OCI-LY1 (cell line): Measurements from ENCODE around the gene UTF1.

Experiments used
- H2AFZ ChIP-seq: fragments of 200-600 bp; sonication (generic), shearing (Covaris generic); 2 replicates; pipeline ENCODE4 v1.6.0; 2014; ENCODE audit warnings: antibody characterized with exemption, mild to moderate bottlenecking, low read length
- H3F3A ChIP-seq: fragments of 200-600 bp; sonication (generic), shearing (Covaris generic); 2 replicates; pipeline ENCODE4 v1.6.0; 2014; ENCODE audit warnings: mild to moderate bottlenecking, antibody characterized with exemption, low read length, moderate library complexity; ENCODE audit not compliant: insufficient read depth
- H3K27ac ChIP-seq: fragments of 200-600 bp; sonication (generic); 2 replicates; pipeline ENCODE4 v1.5.1; 2014; ENCODE audit warnings: low read length, mixed run types, mild to moderate bottlenecking, low read depth; ENCODE audit not compliant: poor library complexity, severe bottlenecking
- H3K27me3 ChIP-seq: fragments of 200-600 bp; sonication (generic); 2 replicates; pipeline ENCODE4 v1.6.0; 2014; ENCODE audit warnings: antibody characterized with exemption, mild to moderate bottlenecking, low read length, moderate library complexity; ENCODE audit not compliant: insufficient read depth
- H3K36me3 ChIP-seq: fragments of 200-600 bp; sonication (generic); 2 replicates; pipeline ENCODE4 v1.6.1; 2014; ENCODE audit warnings: mild to moderate bottlenecking, antibody characterized with exemption, low read length, moderate library complexity, mixed read lengths; ENCODE audit not compliant: insufficient read depth
- H3K4me1 ChIP-seq: fragments of 200-600 bp; sonication (generic); 2 replicates; pipeline ENCODE4 v1.5.1; 2014; ENCODE audit warnings: mild to moderate bottlenecking, low read length, moderate library complexity; ENCODE audit not compliant: insufficient read depth, severe bottlenecking
- H3K4me2 ChIP-seq: fragments of 200-600 bp; sonication (generic), shearing (Covaris generic); 2 replicates; pipeline ENCODE4 v1.6.1; 2014; ENCODE audit warnings: low read length
- H3K4me3 ChIP-seq: fragments of 200-600 bp; sonication (generic); 2 replicates; pipeline ENCODE4 v1.5.1; 2014; ENCODE audit warnings: low read length, low read depth, mild to moderate bottlenecking, mixed read lengths; ENCODE audit not compliant: poor library complexity, severe bottlenecking
- H3K79me2 ChIP-seq: fragments of 200-600 bp; shearing (Covaris generic); 2 replicates; pipeline ENCODE4 v1.6.1; 2016; ENCODE audit warnings: mixed run types, low read length, mixed read lengths; ENCODE audit not compliant: insufficient read depth
- H3K9ac ChIP-seq: fragments of 200-600 bp; sonication (generic), shearing (Covaris generic); 2 replicates; pipeline ENCODE4 v1.6.1; 2014; ENCODE audit warnings: mild to moderate bottlenecking, low read length, mixed read lengths
- H3K9me2 ChIP-seq: fragments of 200-600 bp; sonication (generic), shearing (Covaris generic); 2 replicates; pipeline ENCODE4 v1.6.1; 2014; ENCODE audit warnings: low read depth, mild to moderate bottlenecking, low read length, mixed read lengths
- H3K9me3 ChIP-seq: fragments of 200-600 bp; shearing (Covaris generic); 2 replicates; pipeline ENCODE4 v1.6.1; 2014; ENCODE audit warnings: low read length, mixed read lengths
- H4K20me1 ChIP-seq: fragments of 200-600 bp; sonication (generic), shearing (Covaris generic); 2 replicates; pipeline ENCODE4 v1.6.0; 2016; ENCODE audit warnings: mild to moderate bottlenecking, low read length; ENCODE audit not compliant: insufficient read depth
- EZH2 ChIP-seq: fragments of 200-600 bp; sonication (generic), shearing (Covaris generic); IDR thresholded peaks from 2 replicates; pipeline ENCODE4 v1.8.0; 2017; ENCODE audit warnings: borderline replicate concordance, mixed run types, mild to moderate bottlenecking, antibody characterized with exemption, low read length, moderate library complexity, mixed read lengths
- TF ChIP-seq, protein P1 (sequence below): fragments of 200-600 bp; sonication (generic), shearing (Covaris generic); IDR thresholded peaks from 2 replicates; pipeline ENCODE4 v1.5.1; 2017; ENCODE audit warnings: mild to moderate bottlenecking, antibody characterized with exemption, low read length, moderate library complexity, mixed read lengths

UTF1 gene

DNA sequence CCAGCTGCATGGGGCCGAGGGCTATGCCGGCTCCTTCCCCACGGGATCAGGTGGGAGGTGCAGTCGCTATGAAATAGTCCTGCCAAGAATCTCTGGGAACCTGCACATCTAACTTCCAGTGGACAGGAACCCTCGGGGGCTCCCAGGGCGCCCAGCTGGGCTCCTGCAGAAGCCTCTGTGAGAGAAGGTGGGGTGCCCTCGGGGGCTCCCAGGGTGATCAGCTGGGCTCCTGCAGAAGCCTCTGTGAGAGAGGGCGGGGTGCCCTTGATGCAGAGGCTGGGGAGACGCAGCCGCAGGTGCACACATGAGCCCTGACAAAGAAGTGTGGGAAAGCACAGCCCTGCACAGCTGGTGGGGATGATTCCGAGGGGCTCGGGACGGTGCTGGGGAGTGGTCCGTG is 13.6 kb downstream of the UTF1 start:
- Histone ChIP-seq H3F3A (no peaks in the 10 kb centered on the region), H3K4me1 (no peaks in the 10 kb centered on the region), H3K27me3 (no peaks in the 10 kb centered on the region; the same call in 1 of the 2 replicates), H3K27ac (no peak overlapping the region), H3K9me3 (no peaks in the 10 kb centered on the region), H3K9me2 (no peaks in the 10 kb centered on the region), H2AFZ (no peak overlapping the region), H3K4me2 (no peak overlapping the region), H4K20me1 (no peaks in the 10 kb centered on the region), H3K36me3 (no peaks in the 10 kb centered on the region), H3K4me3 (no peak overlapping the region), H3K79me2 (no peaks in the 10 kb centered on the region), H3K9ac (no peak overlapping the region)
- TF ChIP-seq, protein P1, sequence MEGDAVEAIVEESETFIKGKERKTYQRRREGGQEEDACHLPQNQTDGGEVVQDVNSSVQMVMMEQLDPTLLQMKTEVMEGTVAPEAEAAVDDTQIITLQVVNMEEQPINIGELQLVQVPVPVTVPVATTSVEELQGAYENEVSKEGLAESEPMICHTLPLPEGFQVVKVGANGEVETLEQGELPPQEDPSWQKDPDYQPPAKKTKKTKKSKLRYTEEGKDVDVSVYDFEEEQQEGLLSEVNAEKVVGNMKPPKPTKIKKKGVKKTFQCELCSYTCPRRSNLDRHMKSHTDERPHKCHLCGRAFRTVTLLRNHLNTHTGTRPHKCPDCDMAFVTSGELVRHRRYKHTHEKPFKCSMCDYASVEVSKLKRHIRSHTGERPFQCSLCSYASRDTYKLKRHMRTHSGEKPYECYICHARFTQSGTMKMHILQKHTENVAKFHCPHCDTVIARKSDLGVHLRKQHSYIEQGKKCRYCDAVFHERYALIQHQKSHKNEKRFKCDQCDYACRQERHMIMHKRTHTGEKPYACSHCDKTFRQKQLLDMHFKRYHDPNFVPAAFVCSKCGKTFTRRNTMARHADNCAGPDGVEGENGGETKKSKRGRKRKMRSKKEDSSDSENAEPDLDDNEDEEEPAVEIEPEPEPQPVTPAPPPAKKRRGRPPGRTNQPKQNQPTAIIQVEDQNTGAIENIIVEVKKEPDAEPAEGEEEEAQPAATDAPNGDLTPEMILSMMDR, result no peak
- TF ChIP-seq EZH2, result no peak

DNA sequence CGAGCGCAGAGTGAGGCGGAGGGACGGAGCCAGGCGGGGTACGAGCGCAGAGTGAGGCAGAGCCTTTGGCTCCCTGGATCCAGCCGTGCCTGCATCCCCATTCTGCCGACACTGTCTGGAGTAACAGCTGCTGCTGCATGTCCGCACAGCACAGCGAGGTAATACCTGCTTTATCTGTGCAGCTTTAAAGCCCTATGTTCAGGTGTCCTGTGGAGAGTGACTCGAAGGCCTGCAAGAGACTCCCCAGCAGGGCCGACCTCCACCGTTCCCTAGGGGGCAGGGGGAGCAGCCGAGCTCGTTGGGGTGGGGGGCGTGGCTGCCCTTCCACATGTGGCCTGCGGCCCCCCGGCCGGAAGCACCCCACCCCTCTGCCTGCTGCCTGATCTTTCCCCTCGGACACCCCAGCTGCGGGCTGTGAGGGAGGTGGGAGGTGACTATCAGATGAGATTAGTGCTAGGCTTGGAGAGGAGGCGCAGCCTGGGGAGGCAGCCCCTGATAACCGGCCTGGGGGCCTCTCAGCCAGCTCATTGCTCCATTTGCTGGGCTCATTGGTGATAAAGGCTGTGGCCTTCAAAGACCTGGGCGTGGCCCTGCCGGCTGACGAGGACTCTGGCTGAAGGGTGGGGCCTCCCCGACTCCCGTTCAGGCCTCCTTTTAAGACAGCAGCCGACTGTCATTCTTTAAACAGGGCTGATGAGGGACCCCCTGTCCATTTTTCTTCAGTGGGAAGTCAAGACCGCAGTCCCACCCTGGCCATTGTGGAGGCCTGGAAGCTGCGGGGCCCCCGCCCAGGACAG is 15.6 kb downstream of the UTF1 start:
- H4K20me1 ChIP-seq, result no peaks in the 10 kb centered on the region
- H2AFZ ChIP-seq, result no peak overlapping the region
- no peak overlapping the region for H3K4me2 ChIP-seq
- no peaks in the 10 kb centered on the region for H3F3A ChIP-seq
- H3K36me3 ChIP-seq, result no peaks in the 10 kb centered on the region
- no peak overlapping the region for H3K9ac ChIP-seq
- no peaks in the 10 kb centered on the region for H3K4me1 ChIP-seq
- no peaks in the 10 kb centered on the region for H3K79me2 ChIP-seq
- no peak overlapping the region for H3K4me3 ChIP-seq
- no peak for TF ChIP-seq EZH2
- TF ChIP-seq, protein P1, result no peak
- H3K27ac ChIP-seq, result no peak overlapping the region
- no peaks in the 10 kb centered on the region for H3K9me2 ChIP-seq
- H3K27me3 ChIP-seq, result peaks cover 8% of the 10 kb centered on the region
- no peaks in the 10 kb centered on the region for H3K9me3 ChIP-seq

DNA sequence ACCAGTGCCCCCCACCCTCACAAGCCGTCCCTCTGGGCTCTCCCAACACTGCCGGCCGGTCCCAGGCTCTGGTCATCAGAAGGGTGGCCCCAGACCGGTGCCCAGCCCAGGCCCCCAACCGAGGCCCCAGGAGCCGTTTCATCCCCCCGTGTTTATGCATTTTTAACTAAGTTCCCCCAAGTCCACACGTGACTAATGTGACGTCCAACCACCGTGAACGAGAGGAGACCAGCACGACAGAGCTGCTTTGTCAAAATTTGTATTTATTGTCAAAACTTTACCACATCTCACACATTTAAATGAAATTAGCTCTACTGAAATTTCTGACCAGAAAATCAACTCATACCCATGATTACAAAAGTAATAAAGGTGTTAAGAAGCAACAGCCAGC is 16.2 kb downstream of the UTF1 start:
- H2AFZ ChIP-seq, result no peak overlapping the region
- peaks cover 8% of the 10 kb centered on the region for H3K27me3 ChIP-seq
- no peaks in the 10 kb centered on the region for H3K79me2 ChIP-seq
- H3K9ac ChIP-seq, result no peak overlapping the region
- no peaks in the 10 kb centered on the region for H3K9me3 ChIP-seq
- H3K4me1 ChIP-seq, result no peaks in the 10 kb centered on the region
- H3K9me2 ChIP-seq, result no peaks in the 10 kb centered on the region
- H4K20me1 ChIP-seq, result no peaks in the 10 kb centered on the region
- H3F3A ChIP-seq, result no peaks in the 10 kb centered on the region
- no peak overlapping the region for H3K27ac ChIP-seq
- H3K36me3 ChIP-seq, result no peaks in the 10 kb centered on the region
- no peak overlapping the region for H3K4me3 ChIP-seq
- TF ChIP-seq EZH2, result no peak
- TF ChIP-seq, protein P1, result no peak
- H3K4me2 ChIP-seq, result no peak overlapping the region
